ENCODE measurements around the gene HLA-E.

The HLA-E gene

GRCh38 chr6:30489081-30490025 is at the start of gene HLA-E:
HLA-E (plus strand) TSS chr6:30489509; CDS start chr6:30489532, 23 bp downstream.
- Histone ChIP-seq H3K27ac (ENCODE audit: low read depth, low read length) (peak within 1 kb of the TSS; percentile 96), H3K27me3 (ENCODE audit: control insufficient read depth, insufficient read depth, low read length) (no peaks in the 10 kb centered on the region), H3K4me1 (ENCODE audit: control insufficient read depth, insufficient read depth, low read length) (peaks cover 5% of the 10 kb centered on the region), H3K36me3 (ENCODE audit: control insufficient read depth, insufficient read depth, low read length) (peaks cover 25% of the 10 kb centered on the region), H3K9ac (ENCODE audit: low read length) (peak within 1 kb of the TSS; percentile 99), H3K4me3 (ENCODE audit: low read length) (peak within 1 kb of the TSS; percentile 97)

- Histone ChIP-seq H3K4me1 (ENCODE audit: control insufficient read depth, insufficient read depth, low read length) (no peaks in the 10 kb centered on the region), H3K36me3 (ENCODE audit: control insufficient read depth, insufficient read depth, low read length) (no peaks in the 10 kb centered on the region), H3K27me3 (ENCODE audit: control insufficient read depth, insufficient read depth, low read length) (peaks cover 5% of the 10 kb centered on the region), H3K27ac (ENCODE audit: low read depth, low read length) (no peak overlapping the region), H3K9ac (ENCODE audit: low read length) (no peak overlapping the region), H3K4me3 (ENCODE audit: low read length) (no peak overlapping the region)
Observed at GRCh38 chr6:30441171-30441570, 48.1 kb upstream of the HLA-E start.

- Histone ChIP-seq H3K9ac (ENCODE audit: low read length) (no peak overlapping the region), H3K4me3 (ENCODE audit: low read length) (no peak overlapping the region), H3K4me1 (ENCODE audit: control insufficient read depth, insufficient read depth, low read length) (no peaks in the 10 kb centered on the region), H3K27me3 (ENCODE audit: control insufficient read depth, insufficient read depth, low read length) (peaks cover 12% of the 10 kb centered on the region), H3K27ac (ENCODE audit: low read depth, low read length) (no peak overlapping the region), H3K36me3 (ENCODE audit: control insufficient read depth, insufficient read depth, low read length) (no peaks in the 10 kb centered on the region)
Observed at GRCh38 chr6:30443657-30444450, 45.5 kb upstream of the HLA-E start.

- Histone ChIP-seq H3K36me3 (ENCODE audit: control insufficient read depth, insufficient read depth, low read length) (no peaks in the 10 kb centered on the region), H3K9ac (ENCODE audit: low read length) (no peak overlapping the region), H3K27me3 (ENCODE audit: control insufficient read depth, insufficient read depth, low read length) (peaks cover 13% of the 10 kb centered on the region), H3K4me1 (ENCODE audit: control insufficient read depth, insufficient read depth, low read length) (no peaks in the 10 kb centered on the region), H3K27ac (ENCODE audit: low read depth, low read length) (no peak overlapping the region), H3K4me3 (ENCODE audit: low read length) (no peak overlapping the region)
Observed at GRCh38 chr6:30444451-30444742, 44.9 kb upstream of the HLA-E start.

GRCh38 chr6:30446259-30446658 is 43.0 kb upstream of the HLA-E start:
- Histone ChIP-seq H3K36me3 (ENCODE audit: control insufficient read depth, insufficient read depth, low read length) (no peaks in the 10 kb centered on the region), H3K27me3 (ENCODE audit: control insufficient read depth, insufficient read depth, low read length) (peaks cover 22% of the 10 kb centered on the region), H3K4me3 (ENCODE audit: low read length) (no peak overlapping the region), H3K27ac (ENCODE audit: low read depth, low read length) (no peak overlapping the region), H3K4me1 (ENCODE audit: control insufficient read depth, insufficient read depth, low read length) (no peaks in the 10 kb centered on the region), H3K9ac (ENCODE audit: low read length) (no peak overlapping the region)

- no peaks in the 10 kb centered on the region for H3K4me1 ChIP-seq (ENCODE audit: control insufficient read depth, insufficient read depth, low read length)
- H3K9ac ChIP-seq (ENCODE audit: low read length): no peak overlapping the region
- peaks cover 32% of the 10 kb centered on the region for H3K27me3 ChIP-seq (ENCODE audit: control insufficient read depth, insufficient read depth, low read length)
- no peaks in the 10 kb centered on the region for H3K36me3 ChIP-seq (ENCODE audit: control insufficient read depth, insufficient read depth, low read length)
- H3K27ac ChIP-seq (ENCODE audit: low read depth, low read length): no peak overlapping the region
- no peak overlapping the region for H3K4me3 ChIP-seq (ENCODE audit: low read length)
Observed at GRCh38 chr6:30447237-30447636, 42.1 kb upstream of the HLA-E start.

- Histone ChIP-seq H3K4me1 (ENCODE audit: control insufficient read depth, insufficient read depth, low read length) (no peaks in the 10 kb centered on the region), H3K36me3 (ENCODE audit: control insufficient read depth, insufficient read depth, low read length) (no peaks in the 10 kb centered on the region), H3K27me3 (ENCODE audit: control insufficient read depth, insufficient read depth, low read length) (peaks cover 42% of the 10 kb centered on the region), H3K27ac (ENCODE audit: low read depth, low read length) (no peak overlapping the region), H3K4me3 (ENCODE audit: low read length) (no peak overlapping the region), H3K9ac (ENCODE audit: low read length) (no peak overlapping the region)
Observed at GRCh38 chr6:30450548-30450908, 38.8 kb upstream of the HLA-E start.

- H3K27ac ChIP-seq (ENCODE audit: low read depth, low read length): no peak overlapping the region
- no peaks in the 10 kb centered on the region for H3K36me3 ChIP-seq (ENCODE audit: control insufficient read depth, insufficient read depth, low read length)
- no peaks in the 10 kb centered on the region for H3K4me1 ChIP-seq (ENCODE audit: control insufficient read depth, insufficient read depth, low read length)
- peak overlapping the region; percentile 35 for H3K4me3 ChIP-seq (ENCODE audit: low read length)
- no peak overlapping the region for H3K9ac ChIP-seq (ENCODE audit: low read length)
- peaks cover 42% of the 10 kb centered on the region for H3K27me3 ChIP-seq (ENCODE audit: control insufficient read depth, insufficient read depth, low read length)
Observed at GRCh38 chr6:30450909-30451841, 38.1 kb upstream of the HLA-E start.

GRCh38 chr6:30452736-30453507 is 36.4 kb upstream of the HLA-E start:
- Histone ChIP-seq H3K4me1 (ENCODE audit: control insufficient read depth, insufficient read depth, low read length) (no peaks in the 10 kb centered on the region), H3K9ac (ENCODE audit: low read length) (no peak overlapping the region), H3K27ac (ENCODE audit: low read depth, low read length) (no peak overlapping the region), H3K27me3 (ENCODE audit: control insufficient read depth, insufficient read depth, low read length) (peaks cover 42% of the 10 kb centered on the region), H3K36me3 (ENCODE audit: control insufficient read depth, insufficient read depth, low read length) (no peaks in the 10 kb centered on the region), H3K4me3 (ENCODE audit: low read length) (peak overlapping the region; percentile 25)

GRCh38 chr6:30453508-30454116 is 35.7 kb upstream of the HLA-E start:
- Histone ChIP-seq H3K36me3 (ENCODE audit: control insufficient read depth, insufficient read depth, low read length) (no peaks in the 10 kb centered on the region), H3K4me3 (ENCODE audit: low read length) (peak overlapping the region; percentile 25), H3K4me1 (ENCODE audit: control insufficient read depth, insufficient read depth, low read length) (no peaks in the 10 kb centered on the region), H3K27ac (ENCODE audit: low read depth, low read length) (no peak overlapping the region), H3K27me3 (ENCODE audit: control insufficient read depth, insufficient read depth, low read length) (peaks cover 36% of the 10 kb centered on the region), H3K9ac (ENCODE audit: low read length) (no peak overlapping the region)

GRCh38 chr6:30459145-30459544 is 30.2 kb upstream of the HLA-E start:
- peaks cover 32% of the 10 kb centered on the region for H3K27me3 ChIP-seq (ENCODE audit: control insufficient read depth, insufficient read depth, low read length)

More at GRCh38 chr6:30459145-30459544, 30.2 kb upstream of the HLA-E start:
- no peak overlapping the region for H3K27ac ChIP-seq (ENCODE audit: low read depth, low read length)
- no peaks in the 10 kb centered on the region for H3K4me1 ChIP-seq (ENCODE audit: control insufficient read depth, insufficient read depth, low read length)
- H3K4me3 ChIP-seq (ENCODE audit: low read length): no peak overlapping the region
- H3K9ac ChIP-seq (ENCODE audit: low read length): no peak overlapping the region
- no peaks in the 10 kb centered on the region for H3K36me3 ChIP-seq (ENCODE audit: control insufficient read depth, insufficient read depth, low read length)

Measured in rectal smooth muscle tissue (tissue), 1 donor.